ENCODE measurements around the gene CREB1. TPM values are rescaled to one million over a fixed set of nuclear protein-coding genes. Genes with fewer than 3 reads are reported as not detected.
A peak's percentile ranks its signal among the peaks of the same experiment; 100 is the strongest.

Gene CREB1
- total and polyA plus RNA-seq, 4 donors, result 5.4 to 79.6 (median 35.1) TPM

GRCh38 chr2:207499114-207499513, 30.6 kb upstream of the CREB1 start:
- 70 to 86% methylated on average over 1 of the region's 1 CpG for WGBS, 2 donors
- Histone ChIP-seq H3K36me3 (ENCODE audit: control insufficient read depth in 4 of 4, insufficient read depth in 4 of 4, low read length in 4 of 4) (no peaks in the 10 kb centered on the region), H3K9ac (ENCODE audit: insufficient read depth in 1 of 2, low read length in 2 of 2) (no peak overlapping the region), H3K9me3 (ENCODE audit: control insufficient read depth in 4 of 4, insufficient read depth in 3 of 4, low read length in 3 of 4) (no peaks in the 10 kb centered on the region), H3K4me1 (ENCODE audit: control insufficient read depth in 5 of 5, insufficient read depth in 5 of 5, low read length in 5 of 5) (peaks cover 0 to 14% (median 0%) of the 10 kb centered on the region in 5 donors), H3K4me3 (no peak overlapping the region), H3K27ac (ENCODE audit: low read depth in 1 of 2, low read length in 1 of 2) (no peak overlapping the region), H3K27me3 (ENCODE audit: control insufficient read depth in 3 of 3, insufficient read depth in 3 of 3, low read length in 2 of 3) (no peaks in the 10 kb centered on the region)
- no peak for ATAC-seq (ENCODE audit: insufficient read depth, low FRiP score)
- peak in 1 of 3 donors; percentile 19 for DNase-seq
- TF ChIP-seq CTCF (IDR thresholded peaks at IDR 0.05; ENCODE audit: control extremely low read depth, extremely low read depth), result no peak

- Histone ChIP-seq H3K9me3 (ENCODE audit: control insufficient read depth in 4 of 4, insufficient read depth in 3 of 4, low read length in 3 of 4) (no peaks in the 10 kb centered on the region), H3K27ac (ENCODE audit: low read depth in 1 of 2, low read length in 1 of 2) (peak overlapping the region in 1 of 2 donors; percentile 87), H3K4me1 (ENCODE audit: control insufficient read depth in 5 of 5, insufficient read depth in 5 of 5, low read length in 5 of 5) (peaks cover 0 to 27% (median 5%) of the 10 kb centered on the region in 5 donors), H3K36me3 (ENCODE audit: control insufficient read depth in 4 of 4, insufficient read depth in 4 of 4, low read length in 4 of 4) (no peaks in the 10 kb centered on the region), H3K9ac (ENCODE audit: insufficient read depth in 1 of 2, low read length in 2 of 2) (no peak overlapping the region), H3K27me3 (ENCODE audit: control insufficient read depth in 3 of 3, insufficient read depth in 3 of 3, low read length in 2 of 3) (no peaks in the 10 kb centered on the region), H3K4me3 (no peak overlapping the region)
- WGBS, 2 donors, result 74 to 84% methylated on average over 7 of the region's 7 CpGs
- no peak for DNase-seq
- ATAC-seq (ENCODE audit: insufficient read depth, low FRiP score), result no peak
- no peak for TF ChIP-seq CTCF (IDR thresholded peaks at IDR 0.05; ENCODE audit: control extremely low read depth, extremely low read depth)
Measured at GRCh38 chr2:207501802-207502576, 27.8 kb upstream of the CREB1 start.

GRCh38 chr2:207502577-207503198, 27.1 kb upstream of the CREB1 start:
- no peak overlapping the region for H3K4me3 ChIP-seq
- no peak for ATAC-seq (ENCODE audit: insufficient read depth, low FRiP score)
- H3K27ac ChIP-seq (ENCODE audit: low read depth in 1 of 2, low read length in 1 of 2), result peak overlapping the region in 1 of 2 donors; percentile 87
- peaks cover 0 to 27% (median 5%) of the 10 kb centered on the region in 5 donors for H3K4me1 ChIP-seq (ENCODE audit: control insufficient read depth in 5 of 5, insufficient read depth in 5 of 5, low read length in 5 of 5)
- no peaks in the 10 kb centered on the region for H3K9me3 ChIP-seq (ENCODE audit: control insufficient read depth in 4 of 4, insufficient read depth in 3 of 4, low read length in 3 of 4)
- 57 to 73% methylated on average over 4 of the region's 4 CpGs for WGBS, 2 donors
- DNase-seq, result no peak
- H3K36me3 ChIP-seq (ENCODE audit: control insufficient read depth in 4 of 4, insufficient read depth in 4 of 4, low read length in 4 of 4), result no peaks in the 10 kb centered on the region
- H3K9ac ChIP-seq (ENCODE audit: insufficient read depth in 1 of 2, low read length in 2 of 2), result no peak overlapping the region
- no peaks in the 10 kb centered on the region for H3K27me3 ChIP-seq (ENCODE audit: control insufficient read depth in 3 of 3, insufficient read depth in 3 of 3, low read length in 2 of 3)
- no peak for TF ChIP-seq CTCF (IDR thresholded peaks at IDR 0.05; ENCODE audit: control extremely low read depth, extremely low read depth)
